Osteocyte (in vitro differentiated cells): ENCODE data around the gene OR10W1. TPM values are rescaled to one million over a fixed set of nuclear protein-coding genes. Genes with fewer than 3 reads are reported as not detected.
A peak's percentile ranks its signal among the peaks of the same experiment; 100 is the strongest.

Source experiments
- DNase-seq: peaks from one replicate; pipeline ENCODE4 v3.0.0; 2021; ENCODE audit warnings: mixed read lengths; ENCODE audit not compliant: unreplicated experiment; ENCODE audit errors: extremely low spot score
- H3K27ac Mint-ChIP-seq: one replicate; pipeline ENCODE4 v1.8.0; 2021; ENCODE audit warnings: mild to moderate bottlenecking, mixed read lengths; ENCODE audit not compliant: unreplicated experiment
- H3K27me3 Mint-ChIP-seq: one replicate; pipeline ENCODE4 v1.8.0; 2021; ENCODE audit warnings: mixed read lengths; ENCODE audit not compliant: unreplicated experiment
- H3K36me3 Mint-ChIP-seq: one replicate; pipeline ENCODE4 v1.8.0; 2021; ENCODE audit warnings: mixed read lengths; ENCODE audit not compliant: unreplicated experiment
- H3K4me1 Mint-ChIP-seq: one replicate; pipeline ENCODE4 v1.8.0; 2021; ENCODE audit warnings: mixed read lengths; ENCODE audit not compliant: unreplicated experiment
- H3K4me3 Mint-ChIP-seq: one replicate; pipeline ENCODE4 v1.8.0; 2021; ENCODE audit warnings: mild to moderate bottlenecking, moderate library complexity, mixed read lengths; ENCODE audit not compliant: unreplicated experiment
- H3K9me3 Mint-ChIP-seq: one replicate; pipeline ENCODE4 v1.8.0; 2021; ENCODE audit warnings: mixed read lengths; ENCODE audit not compliant: unreplicated experiment
- total RNA-seq: library from RNA; stranded (reverse); gene quantifications from 2 replicates; pipeline ENCODE4 v1.2.1, GENCODE V29; 2021
- TF ChIP-seq, protein P1 (sequence below): fragments of 200-600 bp; sonication (generic); IDR thresholded peaks from 2 replicates; pipeline ENCODE4 v1.5.0; 2021; ENCODE audit warnings: antibody characterized with exemption, mild to moderate bottlenecking, moderate library complexity

OR10W1 gene
- total RNA-seq, 1 donor from 2014 or later = not detected

DNA sequence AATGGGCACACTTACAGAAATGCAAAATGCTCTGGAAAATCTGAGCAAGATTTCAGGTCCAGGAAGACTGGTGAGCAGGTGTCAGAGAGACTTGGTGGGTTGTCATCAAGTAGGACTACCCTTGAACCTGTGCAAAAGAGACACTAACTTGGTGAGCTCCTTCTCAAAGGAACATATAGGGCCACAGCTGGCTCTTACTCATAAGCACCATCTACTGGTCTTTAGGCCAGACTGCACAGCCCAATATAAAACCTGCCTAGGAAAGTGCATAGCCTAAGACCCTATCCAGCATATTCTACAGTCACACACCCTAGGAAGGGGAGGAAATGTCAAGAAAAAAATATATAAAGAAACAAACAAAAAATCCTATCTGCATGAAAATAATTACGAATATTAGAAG lies 18.2 kb upstream of the OR10W1 start:
- H3K27ac Mint-ChIP-seq = no peak overlapping the region
- H3K4me1 Mint-ChIP-seq = peaks cover 3% of the 10 kb centered on the region
- H3K4me3 Mint-ChIP-seq = no peak overlapping the region
- TF ChIP-seq, protein P1, sequence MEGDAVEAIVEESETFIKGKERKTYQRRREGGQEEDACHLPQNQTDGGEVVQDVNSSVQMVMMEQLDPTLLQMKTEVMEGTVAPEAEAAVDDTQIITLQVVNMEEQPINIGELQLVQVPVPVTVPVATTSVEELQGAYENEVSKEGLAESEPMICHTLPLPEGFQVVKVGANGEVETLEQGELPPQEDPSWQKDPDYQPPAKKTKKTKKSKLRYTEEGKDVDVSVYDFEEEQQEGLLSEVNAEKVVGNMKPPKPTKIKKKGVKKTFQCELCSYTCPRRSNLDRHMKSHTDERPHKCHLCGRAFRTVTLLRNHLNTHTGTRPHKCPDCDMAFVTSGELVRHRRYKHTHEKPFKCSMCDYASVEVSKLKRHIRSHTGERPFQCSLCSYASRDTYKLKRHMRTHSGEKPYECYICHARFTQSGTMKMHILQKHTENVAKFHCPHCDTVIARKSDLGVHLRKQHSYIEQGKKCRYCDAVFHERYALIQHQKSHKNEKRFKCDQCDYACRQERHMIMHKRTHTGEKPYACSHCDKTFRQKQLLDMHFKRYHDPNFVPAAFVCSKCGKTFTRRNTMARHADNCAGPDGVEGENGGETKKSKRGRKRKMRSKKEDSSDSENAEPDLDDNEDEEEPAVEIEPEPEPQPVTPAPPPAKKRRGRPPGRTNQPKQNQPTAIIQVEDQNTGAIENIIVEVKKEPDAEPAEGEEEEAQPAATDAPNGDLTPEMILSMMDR = peak; percentile 51
- H3K36me3 Mint-ChIP-seq = no peaks in the 10 kb centered on the region
- DNase-seq = no peak
- peaks cover 10% of the 10 kb centered on the region for H3K27me3 Mint-ChIP-seq
- no peaks in the 10 kb centered on the region for H3K9me3 Mint-ChIP-seq

DNA sequence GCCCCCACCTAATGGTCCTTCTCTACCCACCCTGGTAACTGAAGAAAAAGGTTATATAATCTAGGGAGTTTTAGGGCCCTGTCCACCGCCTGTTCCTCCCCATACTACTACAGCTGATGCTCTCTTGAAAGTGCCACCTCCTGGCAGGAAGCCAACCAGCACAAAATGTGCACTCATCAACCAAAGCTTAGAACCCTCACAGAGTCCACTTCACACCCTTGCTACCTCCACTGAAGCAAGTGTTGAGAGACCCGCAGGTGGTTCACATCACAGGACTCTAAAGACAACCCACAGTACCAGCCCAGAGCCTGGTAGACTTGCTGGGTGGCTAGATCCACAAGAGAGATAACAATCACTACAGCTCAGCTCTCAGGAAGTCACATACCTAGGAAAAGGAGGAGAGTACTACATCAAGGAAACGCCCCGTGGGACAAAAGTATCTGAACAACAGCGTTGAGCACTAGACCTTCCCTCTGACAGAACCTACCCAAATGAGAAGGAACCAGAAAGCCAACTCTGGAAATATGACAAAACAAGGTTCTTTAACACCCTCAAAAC lies 17.5 kb upstream of the OR10W1 start:
- H3K36me3 Mint-ChIP-seq = no peaks in the 10 kb centered on the region
- peaks cover 3% of the 10 kb centered on the region for H3K4me1 Mint-ChIP-seq
- DNase-seq = no peak
- TF ChIP-seq, protein P1 = no peak
- H3K9me3 Mint-ChIP-seq = no peaks in the 10 kb centered on the region
- no peak overlapping the region for H3K4me3 Mint-ChIP-seq
- no peak overlapping the region for H3K27ac Mint-ChIP-seq
- peaks cover 10% of the 10 kb centered on the region for H3K27me3 Mint-ChIP-seq

DNA sequence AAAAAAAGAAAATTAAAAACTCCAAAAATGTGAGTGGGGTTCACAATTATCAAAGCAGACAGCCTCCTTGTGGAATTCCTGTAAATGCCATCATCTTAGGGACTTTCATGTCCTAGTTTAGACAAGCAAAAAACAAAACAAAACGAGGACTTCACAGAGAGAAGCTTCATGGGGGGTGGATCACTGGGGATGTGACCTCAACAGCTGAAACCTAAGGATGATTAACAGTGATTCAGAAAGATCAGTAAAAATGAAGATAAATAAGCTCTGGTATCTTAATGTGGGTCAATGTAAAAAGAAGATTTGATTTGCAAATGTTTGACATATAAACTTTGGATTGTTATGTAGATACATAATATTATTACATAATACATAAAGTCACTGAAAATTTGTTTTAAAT lies 8.1 kb upstream of the OR10W1 start:
- no peaks in the 10 kb centered on the region for H3K4me1 Mint-ChIP-seq
- peaks cover 4% of the 10 kb centered on the region for H3K27me3 Mint-ChIP-seq
- H3K27ac Mint-ChIP-seq = no peak overlapping the region
- no peaks in the 10 kb centered on the region for H3K36me3 Mint-ChIP-seq
- no peak overlapping the region for H3K4me3 Mint-ChIP-seq
- TF ChIP-seq, protein P1 = no peak
- no peak for DNase-seq
- H3K9me3 Mint-ChIP-seq = no peaks in the 10 kb centered on the region

DNA sequence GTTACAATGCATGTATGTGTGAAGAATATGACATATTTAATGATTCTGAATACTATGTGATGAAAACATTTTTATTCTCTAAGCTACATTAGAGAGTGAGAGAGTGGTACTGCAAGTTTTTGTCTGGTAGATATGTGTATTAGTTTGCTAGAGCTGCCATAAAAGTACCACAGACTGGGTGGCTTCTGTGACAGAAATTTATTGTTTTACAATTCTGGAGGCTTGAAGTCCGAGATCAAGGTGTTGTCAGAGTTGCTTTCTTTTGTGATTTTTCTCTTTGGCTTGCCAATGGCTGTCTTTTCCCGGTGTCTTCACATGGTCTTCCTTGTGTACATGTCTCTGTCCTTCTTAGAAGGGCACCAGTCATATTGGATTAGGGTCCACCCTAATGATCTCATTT lies 6.9 kb upstream of the OR10W1 start:
- no peaks in the 10 kb centered on the region for H3K4me1 Mint-ChIP-seq
- no peak for DNase-seq
- H3K9me3 Mint-ChIP-seq = no peaks in the 10 kb centered on the region
- no peak overlapping the region for H3K27ac Mint-ChIP-seq
- H3K36me3 Mint-ChIP-seq = no peaks in the 10 kb centered on the region
- TF ChIP-seq, protein P1 = no peak
- peaks cover 4% of the 10 kb centered on the region for H3K27me3 Mint-ChIP-seq
- no peak overlapping the region for H3K4me3 Mint-ChIP-seq

DNA sequence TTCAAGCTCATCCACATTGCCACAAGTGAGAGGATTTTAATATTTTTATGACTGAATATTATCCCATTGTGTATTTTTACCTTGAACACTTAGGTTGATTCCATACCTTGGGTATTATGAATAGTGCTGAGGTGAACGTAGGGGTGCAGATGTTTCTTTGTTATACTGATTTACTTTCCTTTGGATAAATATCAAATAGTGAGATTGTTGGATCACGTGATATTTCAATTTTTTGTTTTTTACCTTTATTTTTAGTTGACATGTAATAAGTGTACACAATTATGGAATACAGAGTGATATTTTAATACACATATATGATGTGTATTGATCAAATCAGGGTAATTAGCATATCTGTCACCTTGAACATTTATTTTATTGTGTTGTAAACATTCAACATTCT lies 8.1 kb downstream of the OR10W1 start:
- no peak overlapping the region for H3K27ac Mint-ChIP-seq
- DNase-seq = no peak
- H3K36me3 Mint-ChIP-seq = no peaks in the 10 kb centered on the region
- peaks cover under 1% of the 10 kb centered on the region for H3K9me3 Mint-ChIP-seq
- no peak overlapping the region for H3K4me3 Mint-ChIP-seq
- TF ChIP-seq, protein P1 = no peak
- H3K4me1 Mint-ChIP-seq = no peaks in the 10 kb centered on the region
- H3K27me3 Mint-ChIP-seq = no peaks in the 10 kb centered on the region
